GM18505 (cell line): ENCODE data around the gene CTNNAL1.
A peak's percentile ranks its signal among the peaks of the same experiment; 100 is the strongest.

Experiments used
- ATAC-seq: cut with Tn5 transposase; IDR thresholded peaks from one replicate; pipeline ENCODE4 v1.9.1; 2021; ENCODE audit not compliant: unreplicated experiment
- POLR2A ChIP-seq: IDR thresholded peaks from 4 replicates; pipeline ENCODE4 v1.6.1; 2011; ENCODE audit warnings: borderline replicate concordance; ENCODE audit not compliant: insufficient read depth, insufficient read length; ENCODE audit errors: extremely low read depth

Gene CTNNAL1

DNA sequence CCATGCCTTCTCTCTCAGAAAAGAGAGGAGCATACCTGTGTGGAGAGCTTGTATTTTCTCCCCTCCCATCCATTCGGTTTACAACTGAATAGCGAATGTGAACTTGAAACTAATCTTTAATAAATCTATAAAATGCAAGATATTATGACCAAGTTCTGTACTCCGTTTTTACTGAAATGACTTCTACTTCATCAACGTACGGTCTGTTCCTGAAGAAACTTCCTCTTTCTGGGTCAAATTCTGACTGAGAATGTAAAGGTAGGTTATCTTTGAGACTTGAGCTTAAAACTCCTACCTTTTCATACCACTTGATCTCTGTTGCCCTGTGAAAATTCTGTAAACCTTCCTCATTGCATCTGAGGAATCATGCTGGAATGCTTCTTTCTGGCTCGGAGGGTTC, 4.2 kb upstream of the CTNNAL1 start:
- no peak for TF ChIP-seq POLR2A
- ATAC-seq, result peak; percentile 30

GRCh38 chr9:109017061-109017460, 3.8 kb upstream of the CTNNAL1 start:
- no peak for TF ChIP-seq POLR2A
- ATAC-seq, result no peak

DNA sequence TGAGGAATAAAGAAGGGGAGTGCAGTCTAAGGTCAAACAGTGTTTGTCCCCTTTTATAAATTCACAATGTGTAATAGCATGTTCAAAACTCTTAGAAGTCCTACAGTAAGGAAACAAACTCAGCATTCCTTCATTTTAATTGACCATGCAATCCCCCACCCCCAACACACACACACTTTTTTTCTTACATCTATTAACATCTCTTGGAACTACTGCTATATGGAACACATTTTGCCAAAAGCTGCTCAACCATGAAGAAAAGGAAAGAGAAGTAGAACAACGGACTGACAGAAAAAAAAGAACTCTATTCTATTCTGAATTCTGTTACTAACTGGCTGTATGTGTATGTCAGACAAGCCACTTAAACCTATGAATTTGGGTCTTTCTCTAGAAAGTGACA, 2.8 kb upstream of the CTNNAL1 start:
- ATAC-seq, result no peak
- no peak for TF ChIP-seq POLR2A

DNA sequence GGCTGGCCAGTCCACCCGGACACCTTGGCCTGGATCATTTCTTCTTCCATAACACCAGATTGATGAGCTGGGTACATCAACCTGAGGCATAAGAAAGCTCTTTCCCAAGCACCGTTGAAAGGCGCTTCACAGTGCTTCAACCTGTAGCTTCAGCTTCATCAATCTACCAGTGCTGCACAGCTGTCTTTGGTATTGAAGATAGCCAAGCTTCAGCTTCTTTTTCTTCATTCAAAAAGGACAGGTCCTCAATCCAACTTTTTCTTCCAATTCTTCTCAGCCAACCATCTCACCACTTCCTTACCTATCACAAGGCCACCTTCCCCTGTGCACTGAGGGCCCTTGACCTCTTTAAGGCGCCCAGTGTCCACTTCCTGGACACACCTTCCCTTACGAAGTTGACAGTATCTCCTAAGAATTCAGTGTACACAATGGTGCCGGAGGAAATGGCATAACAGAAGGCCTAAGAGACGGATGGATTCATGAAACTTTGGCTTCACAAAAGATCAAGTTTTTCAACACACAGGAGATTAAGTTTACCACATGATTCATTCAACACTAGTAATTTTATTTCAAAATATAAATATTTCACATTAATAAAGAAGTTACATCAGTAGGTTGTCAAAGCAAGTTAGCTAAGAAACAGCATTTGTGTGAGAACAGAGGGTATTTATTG, 1.4 kb upstream of the CTNNAL1 start:
- TF ChIP-seq POLR2A, result no peak
- ATAC-seq, result no peak

- no peak for TF ChIP-seq POLR2A
Measured at GRCh38 chr9:109013679-109014607, 644 bp upstream of the CTNNAL1 start.

DNA sequence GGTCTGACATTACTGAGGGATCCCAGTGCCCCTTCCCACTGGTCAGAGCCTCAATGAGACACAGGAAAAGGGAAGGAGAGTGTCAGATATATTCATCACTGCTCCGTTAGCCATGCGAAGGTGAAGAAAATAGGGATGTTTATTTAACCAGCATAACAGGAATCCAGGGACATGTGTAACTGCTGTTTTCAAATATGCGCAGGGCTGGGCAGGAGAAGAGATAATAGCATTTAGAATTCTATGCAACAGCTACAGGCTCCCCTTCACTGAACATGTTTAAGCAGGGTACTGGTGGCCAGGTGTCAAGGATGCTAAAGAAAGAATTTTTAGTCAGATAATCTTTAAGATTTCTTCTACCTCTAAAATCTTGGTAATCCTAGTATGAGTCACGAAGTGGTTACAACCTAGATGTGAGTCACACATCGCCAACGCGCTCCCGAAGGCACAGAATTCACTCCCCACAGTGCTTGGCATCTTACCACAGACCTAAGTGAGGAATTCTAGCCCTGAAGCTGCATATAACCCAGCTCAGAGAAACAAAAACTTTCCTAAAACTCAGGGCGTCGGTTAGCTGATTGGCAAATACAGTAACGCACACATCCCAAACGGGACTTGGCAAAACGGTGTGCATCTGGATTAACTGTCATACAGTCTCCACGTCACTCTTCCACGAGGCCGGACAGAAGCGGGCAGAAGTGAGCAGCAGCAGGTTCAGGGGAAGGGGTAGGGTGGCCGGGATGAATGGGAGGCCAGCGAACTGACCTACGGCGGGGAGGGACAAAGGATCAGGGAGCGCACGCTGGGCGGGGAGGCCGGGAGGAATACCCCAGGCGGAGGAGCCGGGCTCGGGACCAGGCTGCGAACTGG, 1.1 kb downstream of the CTNNAL1 start:
- peak; percentile 31 for ATAC-seq
- TF ChIP-seq POLR2A, result no peak

More at GRCh38 chr9:109013679-109014607, 644 bp upstream of the CTNNAL1 start:
- ATAC-seq, result no peak

GRCh38 chr9:109011231-109011671, 2.0 kb downstream of the CTNNAL1 start:
- TF ChIP-seq POLR2A, result no peak

GRCh38 chr9:109010746-109011145, 2.6 kb downstream of the CTNNAL1 start:
- no peak for TF ChIP-seq POLR2A
- no peak for ATAC-seq

More at GRCh38 chr9:109011231-109011671, 2.0 kb downstream of the CTNNAL1 start:
- no peak for ATAC-seq

DNA sequence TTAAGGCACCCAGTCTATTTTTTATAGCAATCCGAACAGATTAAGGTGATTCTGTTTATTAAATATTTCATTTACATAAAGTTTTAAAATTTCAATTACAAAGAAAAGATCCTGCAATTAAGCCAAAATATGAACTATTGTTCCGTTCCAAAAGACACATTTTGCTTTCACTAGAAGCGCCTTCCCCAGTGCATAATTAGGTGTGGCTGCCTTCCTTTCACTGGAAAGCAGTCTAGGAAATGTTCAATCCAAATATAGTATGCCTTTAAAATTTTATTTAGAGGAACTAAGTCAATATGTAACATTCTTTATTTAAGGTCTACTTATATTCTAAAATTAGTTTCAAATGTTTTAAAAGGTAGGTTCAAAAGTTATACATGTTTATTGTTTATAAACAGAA, 7.6 kb downstream of the CTNNAL1 start:
- TF ChIP-seq POLR2A, result no peak
- ATAC-seq, result no peak

DNA sequence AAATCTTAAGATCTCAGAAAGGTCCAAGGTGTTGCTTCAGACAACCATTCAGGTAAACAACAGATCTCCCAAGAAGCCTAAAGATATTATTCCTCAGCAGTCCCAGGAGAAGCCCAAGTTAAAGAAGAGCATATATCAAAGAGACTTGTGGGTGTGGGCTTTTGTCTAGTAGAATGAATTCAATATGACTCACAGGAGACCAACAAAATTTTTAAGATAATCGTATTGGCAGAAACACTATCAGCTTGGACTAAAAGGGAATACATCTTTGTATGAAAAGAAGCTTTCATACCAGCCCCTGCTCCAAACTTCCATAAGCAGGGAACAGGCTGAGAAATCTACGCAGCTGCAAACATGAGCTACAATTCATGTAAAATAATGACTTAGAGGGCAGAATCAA, 10.2 kb downstream of the CTNNAL1 start:
- no peak for ATAC-seq
- TF ChIP-seq POLR2A, result no peak

DNA sequence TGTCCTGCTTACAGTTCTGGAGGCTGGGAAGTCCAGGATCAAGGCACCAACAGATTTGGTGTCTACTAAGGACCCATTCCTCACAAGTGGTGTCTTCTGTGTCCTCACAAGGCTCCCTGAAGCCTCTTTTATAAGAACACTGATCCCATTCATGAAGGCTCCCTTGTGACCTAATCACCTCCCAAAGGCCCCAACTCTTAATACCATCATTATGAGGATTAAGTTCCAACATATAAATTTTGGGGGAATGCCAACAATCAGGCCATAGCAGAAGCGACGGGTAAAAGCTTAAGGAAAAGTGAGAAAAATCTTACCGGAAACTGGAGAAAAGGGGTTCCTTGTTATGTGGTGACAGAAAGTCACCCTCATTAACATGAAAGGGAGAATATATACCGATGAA, 11.2 kb downstream of the CTNNAL1 start:
- TF ChIP-seq POLR2A, result no peak

DNA sequence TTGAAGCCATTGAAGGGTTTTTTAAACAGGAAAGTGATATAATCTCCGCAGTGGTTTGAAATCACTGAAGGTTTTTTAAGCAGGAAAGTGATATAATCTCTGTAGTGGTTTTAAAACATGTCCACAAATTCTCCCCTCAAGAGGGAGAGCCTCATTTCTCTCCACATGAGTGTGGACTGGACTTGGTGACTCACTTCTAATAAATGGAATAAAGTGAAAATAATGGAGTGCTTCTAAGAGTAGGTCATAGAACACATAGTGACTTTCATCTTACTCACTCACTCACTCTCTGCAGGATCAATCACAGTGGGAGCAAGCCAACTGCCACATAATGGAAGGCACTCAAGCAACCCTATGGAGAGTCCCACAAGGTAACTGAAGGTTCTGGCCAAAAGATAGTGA, 12.0 kb downstream of the CTNNAL1 start:
- TF ChIP-seq POLR2A, result no peak
- ATAC-seq, result no peak

More for the DNA sequence above, 11.2 kb downstream of the CTNNAL1 start:
- ATAC-seq, result no peak

- no peak for ATAC-seq
- no peak for TF ChIP-seq POLR2A
Measured at GRCh38 chr9:108997112-108997511, 16.2 kb downstream of the CTNNAL1 start.

DNA sequence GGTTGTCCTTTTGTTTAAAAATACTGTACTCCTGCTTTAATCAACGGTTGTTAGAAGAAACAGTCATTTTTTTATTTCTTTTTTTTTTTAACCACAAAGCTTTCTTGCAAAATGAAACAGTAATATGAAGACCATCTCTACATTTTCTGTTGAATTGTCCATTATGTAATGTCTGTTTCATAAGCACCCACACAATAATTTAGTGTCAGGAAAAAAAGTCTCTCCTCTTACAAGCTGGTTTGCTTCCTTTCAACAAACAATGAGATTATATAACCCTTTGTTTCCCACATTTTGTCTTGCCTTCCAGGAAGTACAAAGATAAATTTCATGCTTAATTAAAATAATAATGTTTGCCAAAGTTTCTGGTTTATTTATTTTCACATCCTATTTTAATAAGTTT, 16.7 kb downstream of the CTNNAL1 start:
- ATAC-seq, result no peak
- TF ChIP-seq POLR2A, result no peak

DNA sequence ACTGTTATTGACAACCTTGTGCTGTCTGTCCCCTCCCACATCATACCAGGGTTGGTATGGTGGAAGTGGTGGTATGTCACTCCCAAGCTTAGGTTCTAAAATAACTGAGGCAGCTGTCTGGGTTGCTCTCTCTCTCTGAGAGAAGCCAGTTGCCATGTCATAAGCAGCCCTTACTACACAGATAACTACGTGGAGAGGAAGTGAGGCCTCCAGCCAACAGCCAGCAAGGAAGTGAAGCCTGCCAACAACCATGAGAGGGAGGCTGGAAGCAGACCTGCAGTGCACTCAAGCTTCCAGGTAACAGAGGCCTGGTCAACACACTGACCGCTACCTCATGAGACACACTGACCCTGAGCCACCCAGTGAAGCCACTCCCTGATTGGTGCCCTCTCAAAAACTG, 18.6 kb downstream of the CTNNAL1 start:
- ATAC-seq, result peak; percentile 88
- TF ChIP-seq POLR2A, result no peak
